Parathyroid adenoma (tissue), 2 donors: Measurements from ENCODE around the gene B4GALNT2.
"Not testable (repeated sequence)": the region's sequence is repeated elsewhere in the genome, so short reads cannot be mapped to it uniquely, and the experiment has no call there.

Experiments used
- H2AFZ ChIP-seq: fragments of 300-600 bp; sonication (generic); one replicate; pipeline ENCODE4 v1.7.0; 2017; ENCODE audit warnings: antibody characterized with exemption, mild to moderate bottlenecking
- H3K27ac ChIP-seq: fragments of 300-600 bp; sonication (generic); one replicate; pipeline ENCODE4 v1.7.0; 2017
- H3K27me3 ChIP-seq: fragments of 300-600 bp; sonication (generic); one replicate; pipeline ENCODE4 v1.7.0; 2017; ENCODE audit warnings: low read length; ENCODE audit not compliant: control insufficient read depth, insufficient read depth
- H3K36me3 ChIP-seq: fragments of 300-600 bp; sonication (generic); one replicate; pipeline ENCODE4 v1.7.0; 2017; ENCODE audit warnings: low read length; ENCODE audit not compliant: control insufficient read depth, insufficient read depth
- H3K4me1 ChIP-seq: fragments of 300-600 bp; sonication (generic); one replicate; pipeline ENCODE4 v1.7.0; 2017; ENCODE audit warnings: control low read depth
- H3K4me2 ChIP-seq: fragments of 300-600 bp; sonication (generic); one replicate; pipeline ENCODE4 v1.7.0; 2017; ENCODE audit warnings: low read length
- H3K4me3 ChIP-seq: fragments of 300-600 bp; sonication (generic); one replicate; pipeline ENCODE4 v1.7.0; 2017; ENCODE audit warnings: low read depth, low read length
- H3K79me2 ChIP-seq: fragments of 300-600 bp; sonication (generic); one replicate; pipeline ENCODE4 v1.7.0; 2017; ENCODE audit warnings: control low read depth
- H3K9ac ChIP-seq: fragments of 300-600 bp; sonication (generic); one replicate; pipeline ENCODE4 v1.7.0; 2017; ENCODE audit warnings: mild to moderate bottlenecking
- H3K9me3 ChIP-seq: fragments of 300-600 bp; sonication (generic); one replicate; pipeline ENCODE4 v1.7.0; 2017; ENCODE audit warnings: low read length; ENCODE audit not compliant: control insufficient read depth
- TF ChIP-seq, protein P1 (sequence below): fragments of 300-600 bp; sonication (generic); IDR thresholded peaks from one replicate; pipeline ENCODE4 v1.7.0; 2017; ENCODE audit warnings: antibody characterized with exemption, mild to moderate bottlenecking
- donor health status: primary hyperparathyroidism.

Gene B4GALNT2

DNA sequence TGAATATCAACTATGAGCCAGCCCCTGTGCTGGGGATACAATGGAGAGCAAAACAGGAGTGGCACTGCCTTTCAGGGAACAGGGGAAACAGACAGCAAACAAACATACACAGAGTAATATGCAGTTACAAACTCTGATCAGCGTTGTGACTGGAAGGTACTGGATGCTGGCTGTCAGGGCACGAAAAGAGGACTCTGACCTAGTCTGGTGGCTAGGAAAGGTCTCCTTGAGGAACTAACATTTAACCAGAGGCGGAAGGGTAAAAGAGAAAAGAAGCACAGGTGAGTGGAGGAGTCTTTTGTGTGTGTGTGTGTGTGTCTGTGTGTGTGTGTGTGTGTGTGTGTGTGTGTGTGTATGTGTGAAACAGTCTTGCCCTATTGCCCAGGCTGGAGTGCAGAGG lies 12.4 kb upstream of the B4GALNT2 start:
- Histone ChIP-seq H3K4me1 (no peaks in the 10 kb centered on the region), H3K9ac (no peak overlapping the region), H3K36me3 (no peaks in the 10 kb centered on the region), H3K4me2 (no peak overlapping the region), H2AFZ (no peak overlapping the region), H3K27me3 (no peaks in the 10 kb centered on the region), H3K79me2 (no peaks in the 10 kb centered on the region), H3K9me3 (no peaks in the 10 kb centered on the region), H3K27ac (no peak overlapping the region), H3K4me3 (no peak overlapping the region)
- TF ChIP-seq, protein P1, sequence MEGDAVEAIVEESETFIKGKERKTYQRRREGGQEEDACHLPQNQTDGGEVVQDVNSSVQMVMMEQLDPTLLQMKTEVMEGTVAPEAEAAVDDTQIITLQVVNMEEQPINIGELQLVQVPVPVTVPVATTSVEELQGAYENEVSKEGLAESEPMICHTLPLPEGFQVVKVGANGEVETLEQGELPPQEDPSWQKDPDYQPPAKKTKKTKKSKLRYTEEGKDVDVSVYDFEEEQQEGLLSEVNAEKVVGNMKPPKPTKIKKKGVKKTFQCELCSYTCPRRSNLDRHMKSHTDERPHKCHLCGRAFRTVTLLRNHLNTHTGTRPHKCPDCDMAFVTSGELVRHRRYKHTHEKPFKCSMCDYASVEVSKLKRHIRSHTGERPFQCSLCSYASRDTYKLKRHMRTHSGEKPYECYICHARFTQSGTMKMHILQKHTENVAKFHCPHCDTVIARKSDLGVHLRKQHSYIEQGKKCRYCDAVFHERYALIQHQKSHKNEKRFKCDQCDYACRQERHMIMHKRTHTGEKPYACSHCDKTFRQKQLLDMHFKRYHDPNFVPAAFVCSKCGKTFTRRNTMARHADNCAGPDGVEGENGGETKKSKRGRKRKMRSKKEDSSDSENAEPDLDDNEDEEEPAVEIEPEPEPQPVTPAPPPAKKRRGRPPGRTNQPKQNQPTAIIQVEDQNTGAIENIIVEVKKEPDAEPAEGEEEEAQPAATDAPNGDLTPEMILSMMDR, result no peak

DNA sequence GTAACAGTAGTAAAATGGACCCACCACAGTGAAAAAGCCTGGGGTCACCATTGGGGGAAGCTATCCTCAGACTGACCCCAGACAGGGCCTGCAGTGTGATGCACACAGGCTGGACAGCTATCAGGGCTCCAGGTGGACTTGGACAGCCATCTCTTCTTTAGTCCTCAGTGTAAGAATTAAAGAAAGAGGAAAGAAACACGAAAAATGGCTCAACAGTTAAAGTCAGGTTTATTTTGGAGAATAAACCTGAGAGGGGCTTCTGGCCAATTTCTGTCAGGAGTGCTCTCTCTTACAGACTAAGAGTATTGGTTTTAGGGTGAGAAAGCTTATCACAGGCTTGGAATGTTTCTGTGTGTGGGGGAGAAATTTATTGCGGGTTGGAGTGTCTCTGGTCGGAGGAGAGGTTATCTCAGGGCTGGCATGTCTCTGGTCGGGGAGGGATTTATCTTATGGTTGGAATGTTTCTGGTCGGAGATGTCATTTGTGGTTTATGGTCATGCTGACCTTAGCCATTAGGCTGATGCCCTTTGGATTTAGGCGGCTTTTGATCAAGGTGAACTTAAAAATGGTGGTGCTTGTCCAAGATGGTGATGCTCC lies 10.8 kb upstream of the B4GALNT2 start:
- H3K9me3 ChIP-seq, result no peaks in the 10 kb centered on the region
- no peak overlapping the region for H3K4me2 ChIP-seq
- no peak overlapping the region for H3K4me3 ChIP-seq
- no peaks in the 10 kb centered on the region for H3K27me3 ChIP-seq
- H3K36me3 ChIP-seq, result no peaks in the 10 kb centered on the region
- H3K79me2 ChIP-seq, result no peaks in the 10 kb centered on the region
- no peaks in the 10 kb centered on the region for H3K4me1 ChIP-seq
- H2AFZ ChIP-seq, result no peak overlapping the region
- no peak overlapping the region for H3K27ac ChIP-seq
- TF ChIP-seq, protein P1, result no peak
- H3K9ac ChIP-seq, result no peak overlapping the region

DNA sequence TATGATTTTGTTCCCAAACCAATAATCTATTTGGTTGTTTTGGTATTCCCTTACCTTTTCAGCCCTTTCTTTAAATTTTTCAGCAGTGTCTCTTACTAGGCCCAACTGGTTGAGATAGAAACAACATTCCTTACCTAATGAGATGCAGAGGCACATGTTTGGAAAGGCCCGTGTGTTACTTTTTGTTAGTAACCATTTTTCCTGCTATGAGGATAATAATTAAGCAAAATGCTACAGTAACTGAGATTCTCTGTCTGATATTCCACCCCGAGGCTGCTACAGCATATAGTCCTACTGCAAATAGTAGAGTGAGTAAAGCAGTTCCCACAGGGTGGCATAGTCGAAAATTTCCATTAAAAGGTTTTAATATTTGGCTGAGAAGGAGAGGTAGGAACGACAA lies 10.0 kb upstream of the B4GALNT2 start:
- Histone ChIP-seq H2AFZ (no peak overlapping the region), H3K36me3 (no peaks in the 10 kb centered on the region), H3K9me3 (no peaks in the 10 kb centered on the region)

DNA sequence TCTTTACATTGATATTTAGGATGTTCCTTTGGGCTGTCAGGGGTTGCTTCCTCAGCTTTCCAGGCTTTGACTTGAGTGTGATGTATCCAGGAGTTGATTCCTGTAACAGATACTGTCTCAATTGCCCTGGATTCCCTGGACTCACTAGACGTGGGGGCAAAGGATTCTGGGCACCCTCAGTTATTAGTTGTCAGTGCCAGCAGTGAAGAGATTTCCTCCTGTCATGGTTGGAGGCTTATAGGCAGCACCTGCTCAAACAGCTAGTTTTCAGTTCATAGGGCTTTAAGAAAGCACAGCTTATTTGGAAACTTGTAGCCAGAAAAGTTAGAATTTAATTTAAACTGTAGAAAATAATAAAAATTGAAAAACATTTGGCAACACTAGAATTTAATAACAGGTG lies 9.5 kb upstream of the B4GALNT2 start:
- Histone ChIP-seq H3K27me3 (no peaks in the 10 kb centered on the region), H2AFZ (no peak overlapping the region), H3K79me2 (no peaks in the 10 kb centered on the region), H3K4me1 (no peaks in the 10 kb centered on the region), H3K4me3 (no peak overlapping the region), H3K27ac (no peak overlapping the region), H3K4me2 (no peak overlapping the region), H3K9me3 (no peaks in the 10 kb centered on the region), H3K36me3 (no peaks in the 10 kb centered on the region), H3K9ac (no peak overlapping the region)
- TF ChIP-seq, protein P1, result no peak

More for the DNA sequence above, 10.0 kb upstream of the B4GALNT2 start:
- Histone ChIP-seq H3K4me2 (no peak overlapping the region), H3K27ac (no peak overlapping the region), H3K4me3 (no peak overlapping the region), H3K27me3 (no peaks in the 10 kb centered on the region), H3K9ac (no peak overlapping the region), H3K4me1 (no peaks in the 10 kb centered on the region), H3K79me2 (no peaks in the 10 kb centered on the region)
- TF ChIP-seq, protein P1, result no peak

DNA sequence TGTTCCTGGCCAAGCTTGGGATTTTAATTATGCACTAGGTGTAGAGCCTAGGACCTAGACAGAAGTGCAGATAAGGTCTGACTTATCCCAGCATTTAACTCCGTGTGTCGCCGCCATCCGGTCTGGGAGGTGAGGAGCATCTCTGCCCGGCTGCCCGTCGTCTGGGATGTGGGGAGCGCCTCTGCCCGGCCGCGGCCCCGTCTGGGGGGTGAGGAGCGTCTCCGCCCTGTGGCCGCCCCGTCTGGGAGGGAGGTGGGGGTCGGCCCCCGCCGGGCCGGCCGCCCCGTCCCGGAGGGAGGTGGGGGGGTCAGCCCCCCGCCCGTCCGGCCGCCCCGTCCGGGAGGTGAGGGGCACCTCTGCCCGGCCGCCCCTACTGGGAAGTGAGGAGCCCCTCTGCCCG lies 7.1 kb upstream of the B4GALNT2 start:
- TF ChIP-seq, protein P1, result no peak
- Histone ChIP-seq H3K4me1 (no peaks in the 10 kb centered on the region), H3K36me3 (no peaks in the 10 kb centered on the region), H3K27me3 (no peaks in the 10 kb centered on the region), H3K4me3 (no peak overlapping the region), H3K9ac (no peak overlapping the region), H3K79me2 (no peaks in the 10 kb centered on the region), H3K4me2 (no peak overlapping the region), H2AFZ (no peak overlapping the region), H3K9me3 (no peaks in the 10 kb centered on the region), H3K27ac (no peak overlapping the region)

DNA sequence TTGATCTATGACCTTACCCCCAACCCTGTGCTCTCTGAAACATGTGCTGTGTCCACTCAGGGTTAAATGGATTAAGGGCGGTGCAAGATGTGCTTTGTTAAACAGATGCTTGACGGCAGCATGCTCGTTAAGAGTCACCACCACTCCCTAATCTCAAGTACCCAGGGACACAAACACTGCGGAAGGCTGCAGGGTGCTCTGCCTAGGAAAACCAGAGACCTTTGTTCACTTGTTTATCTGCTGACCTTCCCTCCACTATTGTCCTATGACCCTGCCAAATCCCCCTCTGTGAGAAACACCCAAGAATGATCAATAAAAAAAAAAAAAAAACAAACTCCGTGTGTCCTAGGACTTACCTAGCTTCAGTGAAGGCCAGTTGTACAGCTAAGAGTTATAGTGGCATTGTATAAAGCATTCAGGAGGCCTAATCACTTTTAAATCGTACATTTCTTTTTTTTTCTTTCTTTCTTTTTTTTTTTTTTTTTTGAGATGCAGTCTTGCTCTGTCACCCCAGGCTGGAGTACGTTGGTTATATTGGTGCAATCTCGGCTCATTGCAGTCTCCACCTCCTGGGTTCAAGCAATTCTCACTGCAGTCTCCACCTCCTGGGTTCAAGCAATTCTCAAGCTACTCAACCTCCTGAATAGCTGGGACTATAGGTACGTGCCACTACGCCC lies 6.2 kb upstream of the B4GALNT2 start:
- not testable (repeated sequence) for H3K4me3 ChIP-seq, H3K9me3 ChIP-seq, H2AFZ ChIP-seq, H3K4me2 ChIP-seq, H3K4me1 ChIP-seq, H3K79me2 ChIP-seq, H3K36me3 ChIP-seq, H3K9ac ChIP-seq, H3K27me3 ChIP-seq, H3K27ac ChIP-seq

DNA sequence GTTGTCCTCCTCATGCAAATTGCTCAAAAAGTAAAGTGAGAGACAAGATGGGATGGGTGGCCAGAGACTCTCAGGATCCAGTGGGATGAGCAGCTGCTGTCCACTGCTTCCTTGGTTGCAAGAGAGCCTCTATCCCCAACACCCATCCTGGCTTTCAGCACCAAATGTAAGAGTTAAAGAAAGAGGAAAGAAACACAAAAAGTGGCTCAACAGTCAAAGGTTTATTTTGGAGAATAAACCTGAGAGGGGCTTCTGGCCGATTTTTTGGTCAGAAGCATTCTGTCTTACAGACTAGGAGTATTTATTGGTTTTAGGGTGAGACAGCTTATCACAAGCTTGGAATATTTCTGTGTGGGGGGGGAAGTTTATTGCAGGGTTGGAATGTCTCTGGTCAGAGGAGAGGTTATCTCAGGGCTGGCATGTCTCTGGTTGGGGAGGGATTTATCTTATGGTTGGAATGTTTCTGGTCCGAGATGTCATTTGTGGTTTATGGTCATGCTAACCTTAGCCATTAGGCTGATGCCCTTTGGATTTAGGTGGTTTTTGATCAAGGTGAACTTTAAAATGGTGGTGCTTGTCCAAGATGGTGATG lies 3.1 kb upstream of the B4GALNT2 start:
- H3K27me3 ChIP-seq, H3K4me3 ChIP-seq, H3K79me2 ChIP-seq, H3K4me2 ChIP-seq, H3K9ac ChIP-seq, H3K9me3 ChIP-seq, H2AFZ ChIP-seq, H3K27ac ChIP-seq, H3K4me1 ChIP-seq, H3K36me3 ChIP-seq: not testable (repeated sequence)
